Effector CD4-positive, alpha-beta T cell (primary cell): Measurements from ENCODE around the gene PCNX2.

Experiments
- DNase-seq: peaks from one replicate; pipeline ENCODE4 v3.0.0-alpha.2; 2020

Gene PCNX2

DNA sequence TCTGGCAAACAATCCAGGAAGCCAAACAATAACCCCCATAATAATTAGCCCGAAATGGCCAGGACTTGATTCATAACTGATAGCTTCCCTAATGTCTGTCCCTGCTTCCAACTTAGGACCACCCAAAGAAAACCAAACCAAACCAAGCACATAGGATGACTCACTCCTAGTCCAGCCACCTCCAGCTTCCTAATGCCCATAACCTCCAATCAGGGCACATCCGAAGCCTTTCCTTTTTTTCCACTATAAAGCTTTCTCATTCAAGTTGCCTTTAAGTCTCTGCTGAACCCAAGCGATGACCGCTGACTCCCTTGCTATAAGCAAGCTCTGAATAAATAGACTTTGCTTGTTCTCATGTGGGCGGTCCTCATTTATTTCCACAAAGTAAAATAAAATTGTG lies 40.4 kb downstream of the PCNX2 start:
- DNase-seq: no peak

DNA sequence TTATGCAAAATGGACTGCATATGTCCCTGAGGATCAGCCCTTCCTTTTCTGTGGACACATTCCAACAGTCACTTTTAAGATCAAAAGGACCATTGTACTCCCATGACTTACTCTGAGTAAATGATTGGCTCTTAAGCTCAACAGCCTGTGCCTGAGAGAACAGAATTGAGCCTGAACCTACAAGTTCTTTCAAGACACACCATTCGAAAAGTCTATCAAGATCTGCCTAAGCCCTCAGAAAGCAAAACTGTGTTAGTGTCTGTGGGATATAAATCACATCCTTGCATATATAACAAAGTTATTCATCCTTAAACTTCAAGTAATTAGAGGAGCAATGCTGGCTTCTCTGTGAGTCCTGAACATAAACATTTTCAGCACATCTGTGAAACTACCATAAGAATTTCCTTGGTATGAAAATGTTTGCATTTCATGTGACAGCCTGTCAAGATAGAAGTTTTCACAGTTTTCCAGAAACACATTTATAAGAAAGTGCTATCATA lies 41.6 kb downstream of the PCNX2 start:
- DNase-seq: no peak

DNA sequence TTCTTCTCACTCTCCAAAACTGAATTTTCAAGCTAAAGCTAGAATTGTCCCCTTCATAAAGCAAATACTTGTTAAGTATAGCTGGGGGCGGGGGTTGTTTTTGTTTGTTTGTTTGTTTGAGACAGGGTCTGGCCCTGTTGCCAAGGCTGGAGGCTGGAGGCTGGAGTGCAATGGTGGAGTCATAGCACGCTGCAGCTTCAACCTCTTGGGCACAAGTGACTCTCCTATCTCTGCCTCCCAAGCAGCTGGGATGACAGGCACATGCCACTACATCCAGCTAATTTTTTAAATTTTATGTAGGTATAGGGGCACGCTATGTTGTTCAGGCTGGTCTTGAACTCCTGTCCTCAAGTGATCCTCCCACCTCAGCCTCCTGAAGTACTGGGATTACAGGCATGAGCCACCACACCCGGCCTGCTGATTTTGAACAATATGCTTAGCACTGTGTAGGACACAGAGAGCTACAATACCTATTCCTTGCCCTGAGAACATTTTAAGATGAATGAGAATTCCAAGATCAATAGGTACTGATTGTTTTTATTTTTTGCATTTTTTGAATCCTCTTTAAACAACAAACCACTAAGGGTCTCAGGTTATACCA lies 42.2 kb downstream of the PCNX2 start:
- DNase-seq: no peak

DNA sequence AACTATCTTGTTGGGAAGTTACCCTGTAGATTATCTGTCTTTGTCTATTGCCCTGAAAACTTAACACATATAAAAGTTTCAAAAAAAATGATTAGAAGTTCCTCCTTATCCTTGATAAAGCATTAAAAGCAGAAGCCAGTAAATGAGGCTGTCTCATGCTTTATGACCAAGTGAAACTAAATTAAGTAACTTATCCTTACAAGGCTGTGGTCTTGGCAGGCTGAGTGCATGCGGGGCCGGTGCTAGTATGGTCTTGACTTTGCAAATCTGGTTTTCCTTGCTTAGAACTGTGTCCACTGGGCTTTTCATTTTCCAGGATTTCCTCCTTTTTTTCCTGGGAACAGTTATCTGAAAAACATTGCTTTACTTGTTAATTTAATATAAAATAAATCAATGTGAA lies 43.1 kb downstream of the PCNX2 start:
- DNase-seq: no peak

GRCh38 chr1:233251201-233251720 lies 44.3 kb downstream of the PCNX2 start:
- no peak for DNase-seq

GRCh38 chr1:233248014-233248413 lies 47.5 kb downstream of the PCNX2 start:
- no peak for DNase-seq

DNA sequence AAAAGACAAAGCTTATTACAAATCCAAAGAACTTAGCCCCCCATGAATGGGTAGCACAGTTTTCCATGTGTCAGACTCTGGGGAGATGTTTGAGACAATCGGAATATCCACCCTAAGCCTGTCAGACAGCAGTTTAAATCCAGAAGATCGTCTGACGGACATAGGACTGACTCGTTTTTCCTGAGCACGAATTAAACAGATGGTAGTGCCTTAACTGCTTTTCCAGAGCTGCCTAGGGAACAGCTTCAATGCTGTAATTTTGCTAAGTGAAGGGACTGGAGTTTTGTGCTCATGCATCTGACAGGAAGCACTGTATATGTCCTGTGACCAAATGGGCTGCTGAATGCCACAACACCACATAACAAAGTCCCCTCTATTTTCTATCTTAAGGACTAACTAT lies 48.6 kb downstream of the PCNX2 start:
- DNase-seq: no peak

GRCh38 chr1:233245191-233245765 lies 50.2 kb downstream of the PCNX2 start:
- DNase-seq: no peak

- DNase-seq: no peak
These were observed 51.3 kb downstream of the PCNX2 start for GRCh38 chr1:233244183-233244582.

GRCh38 chr1:233242827-233243483 lies 52.6 kb downstream of the PCNX2 start:
- no peak for DNase-seq

DNA sequence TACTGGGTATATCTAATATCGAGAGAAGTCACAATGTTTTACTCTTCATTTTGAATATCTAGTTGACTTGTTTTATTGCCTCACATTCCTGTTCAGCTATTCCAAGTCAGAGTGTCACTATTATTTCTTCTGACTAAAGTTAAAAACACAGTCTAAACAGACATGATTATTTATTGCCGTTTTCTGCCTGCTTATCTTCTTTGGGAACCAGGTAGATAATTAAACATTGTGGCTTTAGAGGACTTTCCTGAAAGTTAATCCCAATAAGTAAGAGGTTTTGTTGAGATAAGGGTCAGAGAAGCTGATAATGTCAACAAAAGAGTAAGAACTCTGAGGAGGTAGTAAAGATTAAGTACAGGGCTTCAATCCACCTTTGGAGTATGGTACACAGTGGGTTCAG lies 53.8 kb downstream of the PCNX2 start:
- no peak for DNase-seq

GRCh38 chr1:233240829-233241682 lies 54.5 kb downstream of the PCNX2 start:
- no peak for DNase-seq

DNA sequence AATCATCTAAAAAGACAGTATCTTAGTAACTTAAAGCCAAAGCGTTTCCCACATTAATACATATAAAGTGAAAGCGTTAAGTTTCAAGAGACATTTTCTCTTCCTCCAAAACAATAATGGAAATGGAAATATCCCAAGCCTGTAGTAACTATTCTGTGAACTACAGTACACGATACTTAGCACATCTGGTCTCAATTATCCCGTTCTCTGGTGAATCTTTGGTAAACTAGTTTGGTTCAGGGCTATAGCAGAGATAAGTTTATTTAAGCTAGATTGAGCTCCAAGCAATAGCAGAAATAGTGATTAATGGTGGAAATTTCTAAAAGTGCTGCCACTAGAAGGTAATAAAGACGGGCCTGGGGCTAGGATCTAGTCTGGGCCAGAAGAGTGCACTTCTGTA lies 55.2 kb downstream of the PCNX2 start:
- DNase-seq: no peak

- DNase-seq: no peak
These were observed 56.6 kb downstream of the PCNX2 start for GRCh38 chr1:233238884-233239431.

DNA sequence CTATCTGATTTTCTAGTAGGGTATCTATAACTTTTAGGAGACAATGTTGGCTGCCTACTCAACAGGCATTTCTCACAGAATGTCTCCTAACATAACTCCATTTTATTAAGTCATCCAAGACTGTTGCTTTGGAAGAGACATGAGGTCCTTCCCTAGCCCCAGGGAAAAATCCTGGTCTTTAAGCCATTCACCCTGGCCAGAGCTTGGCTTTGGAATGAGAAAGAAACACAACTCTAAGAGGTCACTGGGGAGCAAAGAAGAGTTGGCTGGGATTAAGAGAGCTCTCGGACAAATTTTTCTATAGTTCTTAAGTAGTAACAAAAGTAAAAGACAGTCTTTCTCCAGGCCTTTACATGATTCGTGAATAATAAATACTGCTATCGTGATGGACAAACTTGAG lies 57.9 kb downstream of the PCNX2 start:
- no peak for DNase-seq

DNA sequence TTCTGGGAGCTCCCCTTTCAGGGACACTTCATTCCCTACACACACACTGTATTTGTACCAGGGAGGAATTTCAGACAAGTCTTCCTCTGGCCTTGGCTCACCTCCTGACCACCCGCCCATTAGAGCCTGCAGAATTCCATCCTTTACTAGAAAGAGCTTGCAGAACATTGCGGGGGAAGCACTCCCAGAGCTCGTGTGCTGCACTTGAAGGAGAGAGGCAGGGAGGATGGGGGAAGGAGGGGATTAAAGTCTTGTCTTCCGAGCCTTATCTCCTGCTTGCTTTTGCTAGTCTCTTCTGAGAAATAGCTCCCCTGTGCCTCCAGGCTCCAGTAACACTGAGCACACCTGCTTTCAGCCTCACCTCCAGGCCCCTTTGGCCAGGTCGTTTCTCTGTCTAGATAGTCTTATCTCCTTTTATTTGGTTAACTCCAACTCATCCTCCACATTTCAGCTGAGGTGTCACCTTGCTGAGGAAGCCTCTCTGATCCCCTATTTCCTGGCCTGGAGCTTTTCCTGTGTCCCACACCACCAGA lies 62.0 kb downstream of the PCNX2 start:
- DNase-seq: no peak

GRCh38 chr1:233230011-233230410 lies 65.5 kb downstream of the PCNX2 start:
- no peak for DNase-seq

DNA sequence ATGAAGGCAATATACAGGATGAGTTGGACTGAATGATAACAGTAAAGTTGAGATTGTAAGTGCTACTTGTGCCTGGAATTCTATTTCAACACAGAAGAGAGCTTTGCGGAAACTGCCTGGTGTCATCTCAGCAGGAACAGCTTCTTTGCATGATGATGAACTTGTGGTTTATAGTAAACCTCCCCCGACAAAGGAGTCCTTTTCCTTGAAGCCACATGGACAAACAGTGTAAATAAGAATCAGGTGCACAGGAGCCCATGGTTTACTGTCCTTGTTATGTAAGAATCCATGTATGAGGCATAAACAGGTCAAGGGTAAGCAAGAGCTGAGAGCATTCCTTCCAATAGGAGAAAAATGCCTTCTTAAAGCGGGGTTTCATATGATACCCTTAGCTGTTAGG lies 66.2 kb downstream of the PCNX2 start:
- DNase-seq: no peak

GRCh38 chr1:233227930-233228465 lies 67.5 kb downstream of the PCNX2 start:
- DNase-seq: no peak

- no peak for DNase-seq
These were observed 71.2 kb downstream of the PCNX2 start for GRCh38 chr1:233224311-233224710.

- no peak for DNase-seq
These were observed 77.7 kb downstream of the PCNX2 start for GRCh38 chr1:233217832-233218231.

GRCh38 chr1:233216009-233216408 lies 79.5 kb downstream of the PCNX2 start:
- no peak for DNase-seq
